ENCODE data around the gene TAB3.

DNA sequence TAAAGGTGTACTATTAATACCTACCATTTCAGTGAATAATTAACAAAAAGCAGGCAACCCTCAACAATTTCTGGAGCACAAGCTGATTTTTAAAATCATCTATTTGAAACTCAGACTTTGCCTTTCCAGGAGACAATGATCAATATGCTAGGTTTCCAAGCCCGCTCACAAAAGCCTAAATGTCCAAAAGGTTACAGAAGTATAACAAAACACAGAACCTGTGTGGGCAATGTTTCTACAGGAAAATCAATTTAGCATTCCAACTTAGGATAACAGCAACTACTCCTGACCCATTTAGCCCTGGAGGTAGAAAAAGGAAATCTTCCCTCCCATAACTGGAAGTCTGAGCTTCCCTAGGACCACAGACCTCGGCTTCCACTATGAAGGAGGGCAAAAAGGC is 3.9 kb downstream of the TAB3 start:
- no peak for TF ChIP-seq EZH2 (optimal IDR thresholded peaks at IDR 0.05; ENCODE audit: low read depth, low read length)
- TF ChIP-seq CTCF (IDR thresholded peaks at IDR 0.05; ENCODE audit: low read length), result no peak
